ENCODE results near the gene VAV3. TPM values are rescaled to one million over a fixed set of nuclear protein-coding genes. Genes with fewer than 3 reads are reported as not detected.

The VAV3 gene
- total RNA-seq, 1 experiment from 2014 or later, result 0.57 TPM

DNA sequence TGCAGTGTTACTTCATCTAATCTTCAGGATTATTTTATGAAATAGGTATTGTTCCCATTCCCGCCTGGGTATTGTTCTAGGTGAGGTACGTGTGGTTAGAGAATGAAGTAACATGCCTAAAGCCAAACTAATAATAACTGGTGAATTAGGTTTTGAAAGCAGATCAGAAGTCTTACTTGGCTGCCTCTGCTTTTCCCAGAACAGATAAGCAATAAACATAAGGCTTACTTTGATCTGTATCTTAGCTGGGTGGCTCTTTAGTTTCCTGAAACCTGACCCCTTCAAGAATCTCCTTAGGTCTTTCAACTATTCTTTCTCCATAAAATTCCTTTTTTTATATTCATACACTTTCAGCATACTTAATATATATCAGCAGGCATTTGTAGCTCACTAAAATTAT, 65.3 kb downstream of the VAV3 start:
- Mint-ChIP-seq H3K9me3 (ENCODE audit: unreplicated experiment) (no peaks in the 10 kb centered on the region), H3K36me3 (ENCODE audit: insufficient read depth, unreplicated experiment) (no peaks in the 10 kb centered on the region), H3K27ac (ENCODE audit: unreplicated experiment) (no peak overlapping the region), H3K4me1 (ENCODE audit: low read depth, unreplicated experiment) (no peaks in the 10 kb centered on the region), H3K27me3 (ENCODE audit: insufficient read depth, unreplicated experiment) (peaks cover 7% of the 10 kb centered on the region), H3K4me3 (ENCODE audit: unreplicated experiment) (no peak overlapping the region)
- CTCF ChIA-PET, result no interaction called here
- TF ChIP-seq, protein P1, sequence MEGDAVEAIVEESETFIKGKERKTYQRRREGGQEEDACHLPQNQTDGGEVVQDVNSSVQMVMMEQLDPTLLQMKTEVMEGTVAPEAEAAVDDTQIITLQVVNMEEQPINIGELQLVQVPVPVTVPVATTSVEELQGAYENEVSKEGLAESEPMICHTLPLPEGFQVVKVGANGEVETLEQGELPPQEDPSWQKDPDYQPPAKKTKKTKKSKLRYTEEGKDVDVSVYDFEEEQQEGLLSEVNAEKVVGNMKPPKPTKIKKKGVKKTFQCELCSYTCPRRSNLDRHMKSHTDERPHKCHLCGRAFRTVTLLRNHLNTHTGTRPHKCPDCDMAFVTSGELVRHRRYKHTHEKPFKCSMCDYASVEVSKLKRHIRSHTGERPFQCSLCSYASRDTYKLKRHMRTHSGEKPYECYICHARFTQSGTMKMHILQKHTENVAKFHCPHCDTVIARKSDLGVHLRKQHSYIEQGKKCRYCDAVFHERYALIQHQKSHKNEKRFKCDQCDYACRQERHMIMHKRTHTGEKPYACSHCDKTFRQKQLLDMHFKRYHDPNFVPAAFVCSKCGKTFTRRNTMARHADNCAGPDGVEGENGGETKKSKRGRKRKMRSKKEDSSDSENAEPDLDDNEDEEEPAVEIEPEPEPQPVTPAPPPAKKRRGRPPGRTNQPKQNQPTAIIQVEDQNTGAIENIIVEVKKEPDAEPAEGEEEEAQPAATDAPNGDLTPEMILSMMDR (IDR thresholded peaks at IDR 0.05; ENCODE audit: insufficient read depth in 1 of 2, low read depth in 1 of 2, low read length in 1 of 2, severe bottlenecking in 1 of 2, unreplicated experiment in 1 of 2), result no peak
- Histone ChIP-seq H3K4me3 (ENCODE audit: low read depth, low read length) (no peak overlapping the region), H3K27me3 (replicated peaks; ENCODE audit: control insufficient read depth, insufficient read depth, low read length) (no peaks in the 10 kb centered on the region), H3K4me1 (no peaks in the 10 kb centered on the region), H3K9me3 (no peaks in the 10 kb centered on the region), H3K36me3 (ENCODE audit: control insufficient read depth, insufficient read depth, low read length) (no peaks in the 10 kb centered on the region)
- DNase-seq, result no peak
- POLR2A ChIA-PET, result no interaction called here
- BruUV-seq (replicated peaks), result no TSS peak
- intact Hi-C loops (cut with micrococcal nuclease; ENCODE audit: unreplicated experiment), result loop anchor here (5.0 kb wide), 1 partner anchor 228 kb away; no protein-coding TSS in a partner anchor

DNA sequence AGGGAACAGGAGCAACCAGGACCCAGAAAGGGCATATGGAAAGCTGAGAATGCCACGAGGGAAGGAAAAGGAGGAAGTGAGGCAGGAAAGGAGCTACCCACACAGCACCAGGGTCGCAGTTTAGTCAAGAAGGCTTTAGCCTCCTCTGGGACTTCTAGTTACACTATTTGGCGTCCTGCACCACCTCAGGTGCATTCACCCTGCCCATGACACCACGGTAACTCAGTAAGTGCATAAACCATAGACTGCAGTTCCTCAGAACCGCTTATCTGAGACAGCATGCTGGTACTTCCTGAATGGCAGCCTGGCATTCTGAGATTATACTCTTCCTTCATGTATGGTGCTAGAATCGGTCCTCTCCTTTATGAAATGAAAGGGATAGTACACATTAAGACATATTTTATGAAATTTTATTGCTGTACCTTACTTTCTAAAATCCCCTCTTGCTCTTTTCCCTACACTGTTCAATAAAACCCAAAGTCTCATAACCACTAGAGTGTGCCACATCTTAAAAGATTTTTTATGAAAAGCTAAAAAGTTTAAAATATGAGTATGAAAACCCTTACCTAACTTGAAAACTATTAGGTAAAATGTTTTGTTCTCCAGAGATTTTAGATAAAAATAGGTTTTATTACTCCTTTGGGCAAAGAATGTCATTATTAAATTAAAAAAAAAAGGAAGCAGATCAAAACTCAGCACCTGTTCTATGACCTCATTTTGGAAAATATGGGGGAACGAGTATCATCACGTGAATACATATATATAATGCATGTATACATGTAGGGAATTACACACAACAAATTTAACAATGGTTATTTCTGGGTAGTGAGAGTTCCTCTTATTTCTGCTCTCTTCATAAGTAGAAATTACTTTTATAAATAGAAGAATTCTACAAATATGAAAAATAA, 67.3 kb downstream of the VAV3 start:
- H3K27ac Mint-ChIP-seq (ENCODE audit: unreplicated experiment), result no peak overlapping the region
- DNase-seq, result no peak
- CTCF ChIA-PET, result no interaction called here

DNA sequence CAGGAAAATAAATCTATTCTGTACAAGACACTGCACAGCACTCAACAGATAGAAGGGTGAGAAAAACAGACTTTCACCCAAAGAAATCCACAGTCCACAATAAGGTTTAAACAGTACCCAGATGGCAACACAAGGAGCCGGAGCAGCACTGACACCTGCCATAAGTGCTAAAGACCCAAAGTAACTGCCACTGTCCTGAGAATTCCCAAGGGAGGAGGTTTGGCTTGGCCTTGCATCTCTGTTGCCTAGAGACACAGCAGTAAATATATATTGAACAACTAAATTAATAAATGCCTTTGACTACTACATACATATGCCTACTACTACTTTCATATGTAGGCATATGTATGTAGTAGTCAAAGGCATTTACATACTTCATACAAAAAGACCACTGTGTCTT, 68.0 kb downstream of the VAV3 start:
- Mint-ChIP-seq H3K9me3 (ENCODE audit: unreplicated experiment) (no peaks in the 10 kb centered on the region), H3K27ac (ENCODE audit: unreplicated experiment) (no peak overlapping the region), H3K27me3 (ENCODE audit: insufficient read depth, unreplicated experiment) (no peaks in the 10 kb centered on the region), H3K36me3 (ENCODE audit: insufficient read depth, unreplicated experiment) (no peaks in the 10 kb centered on the region), H3K4me1 (ENCODE audit: low read depth, unreplicated experiment) (no peaks in the 10 kb centered on the region), H3K4me3 (ENCODE audit: unreplicated experiment) (no peak overlapping the region)
- CTCF ChIA-PET, result no interaction called here
- intact Hi-C loops (cut with micrococcal nuclease; ENCODE audit: unreplicated experiment), result loop anchor here (5.0 kb wide), 1 partner anchor 230 kb away; no protein-coding TSS in a partner anchor
- DNase-seq, result no peak
- Histone ChIP-seq H3K9me3 (no peaks in the 10 kb centered on the region), H3K27me3 (replicated peaks; ENCODE audit: control insufficient read depth, insufficient read depth, low read length) (no peaks in the 10 kb centered on the region), H3K36me3 (ENCODE audit: control insufficient read depth, insufficient read depth, low read length) (no peaks in the 10 kb centered on the region), H3K4me3 (ENCODE audit: low read depth, low read length) (no peak overlapping the region), H3K4me1 (no peaks in the 10 kb centered on the region)
- BruUV-seq (replicated peaks), result no TSS peak
- POLR2A ChIA-PET, result no interaction called here
- TF ChIP-seq, protein P1 (IDR thresholded peaks at IDR 0.05; ENCODE audit: insufficient read depth in 1 of 2, low read depth in 1 of 2, low read length in 1 of 2, severe bottlenecking in 1 of 2, unreplicated experiment in 1 of 2), result no peak

More for the DNA sequence above, 67.3 kb downstream of the VAV3 start:
- POLR2A ChIA-PET, result no interaction called here
- intact Hi-C loops (cut with micrococcal nuclease; ENCODE audit: unreplicated experiment), result loop anchor here (5.0 kb wide), 1 partner anchor 230 kb away; no protein-coding TSS in a partner anchor
- Mint-ChIP-seq H3K4me1 (ENCODE audit: low read depth, unreplicated experiment) (no peaks in the 10 kb centered on the region), H3K9me3 (ENCODE audit: unreplicated experiment) (no peaks in the 10 kb centered on the region), H3K27me3 (ENCODE audit: insufficient read depth, unreplicated experiment) (no peaks in the 10 kb centered on the region), H3K4me3 (ENCODE audit: unreplicated experiment) (no peak overlapping the region), H3K36me3 (ENCODE audit: insufficient read depth, unreplicated experiment) (no peaks in the 10 kb centered on the region)
- Histone ChIP-seq H3K4me1 (no peaks in the 10 kb centered on the region), H3K4me3 (ENCODE audit: low read depth, low read length) (no peak overlapping the region), H3K36me3 (ENCODE audit: control insufficient read depth, insufficient read depth, low read length) (no peaks in the 10 kb centered on the region), H3K27me3 (replicated peaks; ENCODE audit: control insufficient read depth, insufficient read depth, low read length) (no peaks in the 10 kb centered on the region), H3K9me3 (no peaks in the 10 kb centered on the region)
- TF ChIP-seq, protein P1 (IDR thresholded peaks at IDR 0.05; ENCODE audit: insufficient read depth in 1 of 2, low read depth in 1 of 2, low read length in 1 of 2, severe bottlenecking in 1 of 2, unreplicated experiment in 1 of 2), result no peak
- BruUV-seq (replicated peaks), result no TSS peak

Data from Caco-2 (cell line).